NCI-H2227 (cell line): Measurements from ENCODE around the gene LBX1.
"Not testable (repeated sequence)": the region's sequence is repeated elsewhere in the genome, so short reads cannot be mapped to it uniquely, and the experiment has no call there.

Source experiments
- DNase-seq: peaks from one replicate; lab custom pipeline; 2025; ENCODE audit not compliant: unreplicated experiment; lab: John Stamatoyannopoulos, UW

LBX1 gene

GRCh38 chr10:101214446-101215396 is 14.5 kb downstream of the LBX1 start:
- peak; percentile 88 for DNase-seq

- DNase-seq = no peak
Observed at GRCh38 chr10:101208543-101208942, 20.7 kb downstream of the LBX1 start.

- no peak for DNase-seq
Observed at GRCh38 chr10:101207026-101207425, 22.2 kb downstream of the LBX1 start.

- DNase-seq = not testable (repeated sequence)
Observed at GRCh38 chr10:101202667-101203066, 26.6 kb downstream of the LBX1 start.

- DNase-seq = not testable (repeated sequence)
Observed at GRCh38 chr10:101198326-101198977, 30.8 kb downstream of the LBX1 start.

GRCh38 chr10:101195921-101196320 is 33.3 kb downstream of the LBX1 start:
- DNase-seq = no peak

- no peak for DNase-seq
Observed at GRCh38 chr10:101189461-101190401, 39.5 kb downstream of the LBX1 start.

GRCh38 chr10:101188942-101189341 is 40.3 kb downstream of the LBX1 start:
- no peak for DNase-seq

GRCh38 chr10:101183458-101184183 is 45.6 kb downstream of the LBX1 start:
- no peak for DNase-seq

- no peak for DNase-seq
Observed at GRCh38 chr10:101182936-101183335, 46.3 kb downstream of the LBX1 start.
